LNCAP (cell line): ENCODE results near the gene LIN7A.

ENCODE experiments used
- TF ChIP-seq, protein P1 (sequence below): fragments of 450-650 bp; IDR thresholded peaks from 2 replicates; pipeline ENCODE4 v1.5.1; 2017; ENCODE audit warnings: mild to moderate bottlenecking

LIN7A gene

DNA sequence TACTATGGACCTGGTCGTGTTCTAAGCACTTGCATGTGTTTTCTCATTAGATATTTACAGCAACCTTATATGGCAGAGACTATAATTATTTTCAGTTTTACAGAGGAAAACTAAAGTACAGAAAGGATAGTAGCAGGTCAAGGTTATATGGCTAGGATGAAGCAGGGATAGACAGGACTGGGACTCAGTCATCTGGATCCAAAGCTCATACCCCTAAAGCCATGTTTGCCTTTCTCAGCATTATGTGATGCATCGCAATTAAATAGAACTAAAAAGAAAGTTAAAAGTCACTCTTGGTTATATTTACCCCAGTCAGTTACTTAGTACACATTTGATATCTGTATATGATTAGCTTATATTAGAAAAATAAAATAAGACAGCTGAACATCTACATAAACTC, 13.3 kb downstream of the LIN7A start:
- TF ChIP-seq, protein P1, sequence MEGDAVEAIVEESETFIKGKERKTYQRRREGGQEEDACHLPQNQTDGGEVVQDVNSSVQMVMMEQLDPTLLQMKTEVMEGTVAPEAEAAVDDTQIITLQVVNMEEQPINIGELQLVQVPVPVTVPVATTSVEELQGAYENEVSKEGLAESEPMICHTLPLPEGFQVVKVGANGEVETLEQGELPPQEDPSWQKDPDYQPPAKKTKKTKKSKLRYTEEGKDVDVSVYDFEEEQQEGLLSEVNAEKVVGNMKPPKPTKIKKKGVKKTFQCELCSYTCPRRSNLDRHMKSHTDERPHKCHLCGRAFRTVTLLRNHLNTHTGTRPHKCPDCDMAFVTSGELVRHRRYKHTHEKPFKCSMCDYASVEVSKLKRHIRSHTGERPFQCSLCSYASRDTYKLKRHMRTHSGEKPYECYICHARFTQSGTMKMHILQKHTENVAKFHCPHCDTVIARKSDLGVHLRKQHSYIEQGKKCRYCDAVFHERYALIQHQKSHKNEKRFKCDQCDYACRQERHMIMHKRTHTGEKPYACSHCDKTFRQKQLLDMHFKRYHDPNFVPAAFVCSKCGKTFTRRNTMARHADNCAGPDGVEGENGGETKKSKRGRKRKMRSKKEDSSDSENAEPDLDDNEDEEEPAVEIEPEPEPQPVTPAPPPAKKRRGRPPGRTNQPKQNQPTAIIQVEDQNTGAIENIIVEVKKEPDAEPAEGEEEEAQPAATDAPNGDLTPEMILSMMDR, result no peak

DNA sequence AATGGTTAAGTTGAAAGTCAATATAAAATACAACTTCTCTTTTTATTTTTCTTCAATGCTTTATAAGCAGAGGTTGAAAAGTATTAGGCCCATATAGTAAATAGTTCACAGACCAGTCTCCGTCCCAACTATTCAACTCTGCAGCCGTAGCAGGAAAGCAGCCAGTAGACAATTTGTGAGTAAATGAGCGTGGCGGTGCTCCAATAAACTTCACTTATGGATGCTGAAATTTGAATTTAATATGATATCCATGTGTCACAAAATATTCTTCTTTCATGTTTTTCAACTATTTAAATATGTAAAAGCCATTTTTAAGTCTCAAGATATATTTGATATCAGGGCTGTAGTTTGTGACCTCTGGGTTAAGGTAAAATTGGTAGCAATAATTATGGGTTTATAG, 17.7 kb downstream of the LIN7A start:
- TF ChIP-seq, protein P1, result no peak

DNA sequence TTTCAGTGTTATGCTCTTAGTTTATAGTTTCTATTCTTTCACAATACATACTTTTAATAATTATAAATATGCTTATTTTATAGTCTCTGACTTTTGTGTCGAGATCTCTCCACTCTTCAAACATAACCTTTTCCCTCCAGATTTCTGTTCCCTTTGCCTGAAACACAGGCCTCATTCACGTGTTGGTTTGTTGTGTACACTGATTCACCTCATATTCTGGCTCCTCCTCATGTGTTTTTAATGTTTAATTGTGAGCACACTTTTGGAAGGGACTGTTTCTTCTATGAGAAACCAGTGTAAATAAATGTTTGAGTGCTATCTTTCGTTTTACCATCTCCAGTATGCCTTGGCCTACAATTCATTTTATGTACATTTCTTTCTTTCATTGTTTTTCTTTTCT, 20.1 kb downstream of the LIN7A start:
- TF ChIP-seq, protein P1, result no peak

DNA sequence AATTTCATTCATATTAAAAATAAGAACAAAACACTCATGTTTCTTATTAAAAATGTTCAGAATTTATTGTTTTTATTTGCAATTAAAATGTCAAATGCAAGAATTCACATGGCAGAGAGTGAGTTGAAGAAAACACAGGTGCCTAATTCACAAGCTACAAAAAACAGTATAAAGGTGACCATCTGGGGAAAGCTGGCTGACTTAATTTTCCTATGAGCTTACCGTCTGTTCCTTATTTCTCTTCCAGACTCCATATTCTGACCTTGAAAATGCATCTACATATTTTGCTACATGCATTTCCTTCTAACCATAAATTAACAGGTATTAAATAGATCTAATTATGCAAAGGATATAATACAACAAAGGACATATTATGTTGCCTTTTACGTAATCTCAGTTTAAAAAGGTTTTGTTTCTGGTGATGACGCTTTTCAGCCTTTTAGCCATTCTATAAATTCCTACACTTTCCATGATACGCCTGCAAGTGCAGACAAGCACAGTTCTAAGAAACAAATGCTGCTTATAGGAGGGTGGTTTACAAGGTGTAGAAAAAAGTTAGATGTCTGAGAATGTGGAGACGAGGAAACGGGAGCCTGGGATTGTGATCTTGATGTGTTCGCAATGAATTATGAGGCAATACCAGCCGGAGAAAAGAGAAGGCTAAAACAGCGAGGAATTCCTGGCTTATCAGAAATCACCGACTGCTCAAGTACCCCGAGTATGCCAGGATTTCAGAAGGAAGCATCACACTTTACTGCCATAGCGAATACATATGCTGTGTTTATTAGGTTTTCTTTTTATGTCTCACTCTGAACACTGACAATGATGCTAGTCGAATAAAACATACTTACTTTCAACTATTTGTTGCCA, 24.6 kb downstream of the LIN7A start:
- TF ChIP-seq, protein P1, result no peak

DNA sequence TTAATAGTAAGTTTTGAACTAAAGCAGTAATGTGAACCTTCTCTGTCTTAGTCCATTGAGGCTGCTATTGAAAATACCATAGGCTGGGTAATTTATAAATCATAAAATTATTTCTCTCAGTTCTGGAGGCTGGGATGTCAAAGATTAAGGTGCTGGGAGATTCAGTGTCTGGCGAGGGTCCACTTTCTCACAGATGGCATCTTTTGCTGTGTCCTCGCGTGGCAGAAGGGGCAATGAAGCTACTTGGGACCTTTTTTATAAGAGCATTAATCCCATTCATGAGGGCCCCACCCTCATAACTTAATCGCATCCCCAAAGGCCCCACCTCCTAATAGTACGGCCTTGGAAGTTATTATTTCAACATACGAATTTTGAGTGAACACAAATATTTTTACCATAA, 28.4 kb downstream of the LIN7A start:
- TF ChIP-seq, protein P1, result no peak

DNA sequence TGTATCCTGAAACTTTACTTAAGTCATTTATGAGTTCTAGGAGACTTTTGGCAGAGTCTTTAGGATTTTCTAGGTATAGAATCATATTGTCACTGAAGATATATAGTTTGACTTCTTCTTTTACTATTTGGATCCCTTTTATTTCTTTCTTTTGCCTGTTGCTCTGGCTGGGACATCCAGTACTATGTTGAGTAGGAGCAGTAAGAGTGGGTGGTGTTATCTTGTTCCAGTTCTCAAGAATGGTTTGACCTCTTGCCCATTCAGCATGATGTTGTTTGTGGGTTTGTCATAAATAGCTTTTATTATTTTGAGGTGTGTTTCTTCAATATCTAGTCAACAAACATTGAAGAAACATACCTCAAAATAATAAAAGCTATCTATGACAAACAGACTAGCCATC, 35.0 kb downstream of the LIN7A start:
- TF ChIP-seq, protein P1, result no peak

DNA sequence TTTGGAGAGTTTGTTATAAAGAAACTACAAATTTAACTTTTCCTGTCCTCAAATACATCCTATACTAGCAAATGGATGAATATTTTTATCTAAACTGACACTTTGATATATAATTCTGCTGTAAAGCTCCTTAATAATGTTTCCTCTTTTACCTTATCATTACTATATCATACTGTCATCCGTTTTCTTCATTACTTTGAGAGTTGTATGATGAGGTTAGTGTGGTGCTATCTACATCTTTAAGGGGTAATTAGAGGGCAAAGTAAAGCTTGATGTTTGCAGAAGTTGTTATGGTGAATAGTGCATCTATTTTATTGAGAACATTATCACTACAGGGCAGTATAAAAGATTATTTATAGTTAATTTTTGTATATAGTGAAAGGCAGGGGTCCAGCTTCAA, 36.1 kb downstream of the LIN7A start:
- TF ChIP-seq, protein P1, result no peak

DNA sequence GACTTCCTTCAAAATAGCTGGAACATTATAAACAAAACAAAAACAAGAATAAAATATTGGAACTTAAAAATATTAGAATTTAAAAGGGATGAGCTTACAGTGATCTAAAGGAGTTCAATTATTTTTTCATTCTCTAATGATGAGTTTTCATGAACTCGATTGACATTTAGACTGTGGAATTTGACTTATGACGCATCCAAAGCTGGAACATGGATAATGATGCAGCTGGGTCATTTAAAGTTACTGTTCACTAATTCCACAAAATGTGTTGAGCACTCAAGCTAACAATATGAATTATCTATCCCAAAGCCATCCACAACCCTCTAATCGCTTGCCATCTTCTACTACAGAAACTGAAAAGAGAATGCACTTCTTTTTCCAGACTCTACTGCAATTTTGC, 42.5 kb downstream of the LIN7A start:
- TF ChIP-seq, protein P1, result no peak
